ENCODE data around the gene CLGN.
"Not testable (repeated sequence)": the region's sequence is repeated elsewhere in the genome, so short reads cannot be mapped to it uniquely, and the experiment has no call there.

The CLGN gene

GRCh38 chr4:140423106-140423505 lies 4.3 kb downstream of the CLGN start:
- DNase-seq: no peak
- CTCF ChIA-PET: no interaction called here
- H3K4me1 Mint-ChIP-seq: peaks cover 9% of the 10 kb centered on the region
- H3K9me3 Mint-ChIP-seq: no peaks in the 10 kb centered on the region
- no peaks in the 10 kb centered on the region for H3K36me3 Mint-ChIP-seq
- H3K27me3 Mint-ChIP-seq: peaks cover 36% of the 10 kb centered on the region
- H3K27ac Mint-ChIP-seq: no peak overlapping the region
- H3K4me3 Mint-ChIP-seq: no peak overlapping the region

- DNase-seq, H3K4me3 Mint-ChIP-seq, H3K9me3 Mint-ChIP-seq, H3K36me3 Mint-ChIP-seq, H3K4me1 Mint-ChIP-seq, H3K27ac Mint-ChIP-seq, H3K27me3 Mint-ChIP-seq: not testable (repeated sequence)
- CTCF ChIA-PET: interaction anchor here (0.7 kb wide), 1 partner anchor 53 kb away, joined by 3 read pairs; no protein-coding TSS in a partner anchor
Observed at GRCh38 chr4:140413130-140413969, 14.1 kb downstream of the CLGN start.

- Mint-ChIP-seq H3K4me1 (no peaks in the 10 kb centered on the region), H3K36me3 (no peaks in the 10 kb centered on the region), H3K27ac (no peak overlapping the region), H3K4me3 (no peak overlapping the region), H3K27me3 (peaks cover 7% of the 10 kb centered on the region), H3K9me3 (no peaks in the 10 kb centered on the region)
- CTCF ChIA-PET: no interaction called here
- no peak for DNase-seq
Observed at GRCh38 chr4:140408974-140409373, 18.5 kb downstream of the CLGN start.

- DNase-seq: no peak
- no peak overlapping the region for H3K4me3 Mint-ChIP-seq
- H3K36me3 Mint-ChIP-seq: no peaks in the 10 kb centered on the region
- H3K27me3 Mint-ChIP-seq: peaks cover 7% of the 10 kb centered on the region
- CTCF ChIA-PET: no interaction called here
- no peaks in the 10 kb centered on the region for H3K9me3 Mint-ChIP-seq
- no peak overlapping the region for H3K27ac Mint-ChIP-seq
- no peaks in the 10 kb centered on the region for H3K4me1 Mint-ChIP-seq
Observed at GRCh38 chr4:140406292-140406691, 21.2 kb downstream of the CLGN start.

- Mint-ChIP-seq H3K9me3 (no peaks in the 10 kb centered on the region), H3K27me3 (peaks cover 4% of the 10 kb centered on the region), H3K4me3 (no peak overlapping the region), H3K27ac (no peak overlapping the region), H3K4me1 (no peaks in the 10 kb centered on the region), H3K36me3 (no peaks in the 10 kb centered on the region)
- CTCF ChIA-PET: interaction anchor here (1.1 kb wide), 1 partner anchor 209 kb away, joined by 3 read pairs; no protein-coding TSS in a partner anchor
- DNase-seq: no peak
Observed at GRCh38 chr4:140400111-140400510, 27.3 kb downstream of the CLGN start.

GRCh38 chr4:140395668-140396067 lies 31.8 kb downstream of the CLGN start:
- Mint-ChIP-seq H3K27me3 (no peaks in the 10 kb centered on the region), H3K27ac (no peak overlapping the region), H3K36me3 (no peaks in the 10 kb centered on the region), H3K4me1 (no peaks in the 10 kb centered on the region), H3K4me3 (no peak overlapping the region), H3K9me3 (no peaks in the 10 kb centered on the region)
- DNase-seq: no peak
- CTCF ChIA-PET: no interaction called here

- Mint-ChIP-seq H3K9me3 (no peaks in the 10 kb centered on the region), H3K4me3 (no peak overlapping the region), H3K27ac (no peak overlapping the region), H3K4me1 (no peaks in the 10 kb centered on the region), H3K27me3 (no peaks in the 10 kb centered on the region), H3K36me3 (no peaks in the 10 kb centered on the region)
- CTCF ChIA-PET: no interaction called here
- no peak for DNase-seq
Observed at GRCh38 chr4:140388015-140388414, 39.4 kb downstream of the CLGN start.

GRCh38 chr4:140382732-140383131 lies 44.7 kb downstream of the CLGN start:
- H3K9me3 Mint-ChIP-seq: no peaks in the 10 kb centered on the region
- H3K4me1 Mint-ChIP-seq: no peaks in the 10 kb centered on the region
- H3K36me3 Mint-ChIP-seq: peaks cover 9% of the 10 kb centered on the region
- CTCF ChIA-PET: interaction anchor here (1.1 to 1.4 kb wide), 2 partner anchors 10 to 155 kb away, joined by 3 read pairs; partner anchors contain the start of gene SCOC
- no peak overlapping the region for H3K27ac Mint-ChIP-seq
- DNase-seq: no peak
- H3K4me3 Mint-ChIP-seq: no peak overlapping the region
- H3K27me3 Mint-ChIP-seq: no peaks in the 10 kb centered on the region

GRCh38 chr4:140374130-140374477 lies 53.3 kb downstream of the CLGN start:
- no peaks in the 10 kb centered on the region for H3K9me3 Mint-ChIP-seq
- H3K27ac Mint-ChIP-seq: no peak overlapping the region
- H3K27me3 Mint-ChIP-seq: no peaks in the 10 kb centered on the region
- no peak overlapping the region for H3K4me3 Mint-ChIP-seq
- CTCF ChIA-PET: interaction anchor here (1.0 to 4.5 kb wide), 5 partner anchors 11 to 263 kb away, joined by 3 to 39 read pairs (median 6); partner anchors contain the start of genes CLGN and ELMOD2
- H3K4me1 Mint-ChIP-seq: peaks cover 25% of the 10 kb centered on the region
- no peak for DNase-seq
- H3K36me3 Mint-ChIP-seq: no peaks in the 10 kb centered on the region

GRCh38 chr4:140373328-140374129 lies 53.9 kb downstream of the CLGN start, which contains the start of gene SCOC:
TSS of gene SCOC (plus strand) at chr4:140373646. CDS start at chr4:140379171, 5,525 bp downstream.
- Mint-ChIP-seq H3K9me3 (no peaks in the 10 kb centered on the region), H3K4me3 (no peak within 1 kb of the TSS), H3K27ac (peak within 1 kb of the TSS; percentile 31), H3K36me3 (no peaks in the 10 kb centered on the region), H3K27me3 (no peaks in the 10 kb centered on the region), H3K4me1 (peaks cover 25% of the 10 kb centered on the region)
- CTCF ChIA-PET: interaction anchor here (0.6 to 4.5 kb wide), 9 partner anchors 9 to 791 kb away, joined by 3 to 39 read pairs (median 3); partner anchors contain the start of genes CLGN and ELMOD2
- DNase-seq: peak; percentile 99

- Mint-ChIP-seq H3K9me3 (no peaks in the 10 kb centered on the region), H3K36me3 (no peaks in the 10 kb centered on the region), H3K4me1 (peaks cover 25% of the 10 kb centered on the region), H3K27ac (no peak overlapping the region), H3K4me3 (no peak overlapping the region), H3K27me3 (no peaks in the 10 kb centered on the region)
- DNase-seq: peak; percentile 59
- CTCF ChIA-PET: interaction anchor here (0.6 to 4.5 kb wide), 8 partner anchors 9 to 790 kb away, joined by 3 to 39 read pairs (median 4); partner anchors contain the start of gene ELMOD2
Observed at GRCh38 chr4:140372751-140373327, 54.6 kb downstream of the CLGN start.

- peaks cover 2% of the 10 kb centered on the region for H3K4me1 Mint-ChIP-seq
- CTCF ChIA-PET: interaction anchor here (0.6 to 2.9 kb wide), 3 partner anchors 9 to 719 kb away, joined by 3 to 16 read pairs (median 3); no protein-coding TSS in a partner anchor
- H3K36me3 Mint-ChIP-seq: no peaks in the 10 kb centered on the region
- H3K4me3 Mint-ChIP-seq: no peak overlapping the region
- H3K27me3 Mint-ChIP-seq: no peaks in the 10 kb centered on the region
- no peak for DNase-seq
- H3K9me3 Mint-ChIP-seq: no peaks in the 10 kb centered on the region
- H3K27ac Mint-ChIP-seq: no peak overlapping the region
Observed at GRCh38 chr4:140368686-140369085, 58.8 kb downstream of the CLGN start.

GRCh38 chr4:140367738-140368137 lies 59.7 kb downstream of the CLGN start:
- CTCF ChIA-PET: interaction anchor here (2.9 kb wide), 1 partner anchor 8 kb away, joined by 16 read pairs; no protein-coding TSS in a partner anchor
- no peak overlapping the region for H3K27ac Mint-ChIP-seq
- H3K27me3 Mint-ChIP-seq: no peaks in the 10 kb centered on the region
- no peak for DNase-seq
- peaks cover 2% of the 10 kb centered on the region for H3K4me1 Mint-ChIP-seq
- H3K4me3 Mint-ChIP-seq: no peak overlapping the region
- H3K9me3 Mint-ChIP-seq: no peaks in the 10 kb centered on the region
- H3K36me3 Mint-ChIP-seq: no peaks in the 10 kb centered on the region

GRCh38 chr4:140363558-140363957 lies 63.9 kb downstream of the CLGN start:
- CTCF ChIA-PET: interaction anchor here (0.6 to 3.5 kb wide), 4 partner anchors 10 to 838 kb away, joined by 3 to 18 read pairs (median 4); partner anchors contain the start of gene SCOC
- H3K9me3 Mint-ChIP-seq: no peaks in the 10 kb centered on the region
- no peaks in the 10 kb centered on the region for H3K4me1 Mint-ChIP-seq
- no peak overlapping the region for H3K4me3 Mint-ChIP-seq
- H3K27ac Mint-ChIP-seq: no peak overlapping the region
- peaks cover 4% of the 10 kb centered on the region for H3K27me3 Mint-ChIP-seq
- no peak for DNase-seq
- H3K36me3 Mint-ChIP-seq: no peaks in the 10 kb centered on the region

Measured in activated naive CD4-positive, alpha-beta T cell treated with anti-CD3 and anti-CD28 coated beads, Interleukin-2, amount 10 ng/mL, durations not matched to agents 7 days and 5 days (primary cell).